ENCODE measurements around the gene HCN1.

The HCN1 gene

DNA sequence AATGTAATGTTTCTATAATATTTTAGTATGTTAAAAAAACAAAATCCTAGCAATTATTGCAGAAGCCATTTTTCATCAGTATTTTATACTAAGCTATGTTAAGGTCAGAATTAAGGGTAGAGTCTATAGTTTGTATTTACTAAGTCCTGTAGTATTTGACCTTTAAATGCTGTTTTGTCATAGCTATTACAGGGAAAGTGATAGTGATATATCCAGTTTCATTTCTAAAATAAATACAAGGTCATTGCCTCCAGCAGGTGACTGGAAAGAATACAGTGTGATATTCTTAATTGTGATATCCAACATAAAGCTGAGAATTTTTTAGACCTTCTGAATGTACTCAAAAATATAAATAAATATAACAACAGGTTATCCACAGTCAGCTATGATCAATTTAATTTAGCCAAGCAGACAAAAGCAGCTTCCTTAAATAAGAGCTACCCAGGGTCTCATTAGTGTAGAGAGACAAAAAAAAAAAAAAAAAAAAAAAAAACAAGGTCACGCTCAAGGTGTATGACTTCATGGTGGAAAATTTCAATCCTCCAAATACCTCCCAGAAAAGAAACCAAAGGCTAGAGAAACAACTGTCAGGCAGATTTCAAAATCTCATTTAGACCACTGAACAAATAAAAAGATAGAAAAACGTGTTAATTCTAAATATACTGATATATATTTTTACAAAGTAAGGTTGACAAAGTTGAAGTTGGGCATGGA lies 278.7 kb downstream of the HCN1 start:
- TF ChIP-seq, protein P1, sequence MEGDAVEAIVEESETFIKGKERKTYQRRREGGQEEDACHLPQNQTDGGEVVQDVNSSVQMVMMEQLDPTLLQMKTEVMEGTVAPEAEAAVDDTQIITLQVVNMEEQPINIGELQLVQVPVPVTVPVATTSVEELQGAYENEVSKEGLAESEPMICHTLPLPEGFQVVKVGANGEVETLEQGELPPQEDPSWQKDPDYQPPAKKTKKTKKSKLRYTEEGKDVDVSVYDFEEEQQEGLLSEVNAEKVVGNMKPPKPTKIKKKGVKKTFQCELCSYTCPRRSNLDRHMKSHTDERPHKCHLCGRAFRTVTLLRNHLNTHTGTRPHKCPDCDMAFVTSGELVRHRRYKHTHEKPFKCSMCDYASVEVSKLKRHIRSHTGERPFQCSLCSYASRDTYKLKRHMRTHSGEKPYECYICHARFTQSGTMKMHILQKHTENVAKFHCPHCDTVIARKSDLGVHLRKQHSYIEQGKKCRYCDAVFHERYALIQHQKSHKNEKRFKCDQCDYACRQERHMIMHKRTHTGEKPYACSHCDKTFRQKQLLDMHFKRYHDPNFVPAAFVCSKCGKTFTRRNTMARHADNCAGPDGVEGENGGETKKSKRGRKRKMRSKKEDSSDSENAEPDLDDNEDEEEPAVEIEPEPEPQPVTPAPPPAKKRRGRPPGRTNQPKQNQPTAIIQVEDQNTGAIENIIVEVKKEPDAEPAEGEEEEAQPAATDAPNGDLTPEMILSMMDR (IDR thresholded peaks at IDR 0.05), result no peak
- Histone ChIP-seq H3K27me3 (no peaks in the 10 kb centered on the region), H3K27ac (no peak overlapping the region), H3K4me3 (ENCODE audit: low read depth in 1 of 2, low read length in 1 of 2) (no peak overlapping the region), H3K36me3 (no peaks in the 10 kb centered on the region), H3K9me3 (no peaks in the 10 kb centered on the region), H3K4me1 (ENCODE audit: control insufficient read depth in 1 of 2, insufficient read depth in 1 of 2, low read depth in 1 of 2, low read length in 1 of 2) (no peaks in the 10 kb centered on the region)

DNA sequence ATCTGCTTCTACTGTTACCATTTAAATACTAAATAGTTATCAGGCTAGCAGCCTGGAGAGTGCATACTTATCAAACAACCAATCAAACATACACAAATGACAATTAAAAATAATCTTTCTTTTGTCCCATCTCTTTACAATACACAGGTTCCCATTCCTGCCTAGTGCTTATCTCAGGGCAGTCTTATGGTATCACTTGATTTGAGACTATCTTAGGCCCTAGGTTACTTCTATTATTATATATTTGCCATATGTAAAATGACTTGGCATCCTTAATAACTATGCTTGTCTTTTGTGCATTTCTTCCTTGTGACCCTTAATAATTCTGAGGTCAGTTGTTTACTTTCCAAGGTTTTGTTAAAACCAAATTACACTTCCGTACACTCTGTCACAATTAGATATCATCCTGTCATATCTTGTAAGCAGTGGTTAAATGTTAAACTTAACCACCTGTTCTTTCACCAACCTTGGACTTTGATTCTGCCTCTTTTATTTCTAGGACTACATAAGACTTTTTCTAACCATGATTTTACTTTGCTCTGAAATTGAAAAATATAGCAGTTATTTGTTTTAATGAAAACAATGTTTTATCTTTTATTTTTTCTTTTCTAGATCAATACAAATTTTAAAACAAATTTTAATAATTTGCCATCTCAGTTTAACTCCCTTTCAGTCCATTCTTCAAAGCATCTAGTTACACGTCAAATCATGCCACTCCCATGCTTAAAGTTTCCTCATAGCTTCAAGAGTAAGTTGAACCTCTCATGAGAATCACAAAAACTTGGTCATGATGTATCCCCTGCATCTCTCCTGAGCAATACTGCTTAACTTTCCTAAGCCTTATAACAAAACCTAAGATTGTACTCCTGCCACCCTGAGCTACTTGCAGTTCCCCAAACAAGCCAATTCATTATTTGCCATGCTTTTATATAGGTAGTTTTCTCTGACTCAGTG lies 281.3 kb downstream of the HCN1 start:
- Histone ChIP-seq H3K27me3 (no peaks in the 10 kb centered on the region), H3K4me1 (ENCODE audit: control insufficient read depth in 1 of 2, insufficient read depth in 1 of 2, low read depth in 1 of 2, low read length in 1 of 2) (no peaks in the 10 kb centered on the region), H3K36me3 (no peaks in the 10 kb centered on the region), H3K9me3 (no peaks in the 10 kb centered on the region), H3K27ac (no peak overlapping the region), H3K4me3 (ENCODE audit: low read depth in 1 of 2, low read length in 1 of 2) (no peak overlapping the region)
- TF ChIP-seq, protein P1 (IDR thresholded peaks at IDR 0.05), result no peak

DNA sequence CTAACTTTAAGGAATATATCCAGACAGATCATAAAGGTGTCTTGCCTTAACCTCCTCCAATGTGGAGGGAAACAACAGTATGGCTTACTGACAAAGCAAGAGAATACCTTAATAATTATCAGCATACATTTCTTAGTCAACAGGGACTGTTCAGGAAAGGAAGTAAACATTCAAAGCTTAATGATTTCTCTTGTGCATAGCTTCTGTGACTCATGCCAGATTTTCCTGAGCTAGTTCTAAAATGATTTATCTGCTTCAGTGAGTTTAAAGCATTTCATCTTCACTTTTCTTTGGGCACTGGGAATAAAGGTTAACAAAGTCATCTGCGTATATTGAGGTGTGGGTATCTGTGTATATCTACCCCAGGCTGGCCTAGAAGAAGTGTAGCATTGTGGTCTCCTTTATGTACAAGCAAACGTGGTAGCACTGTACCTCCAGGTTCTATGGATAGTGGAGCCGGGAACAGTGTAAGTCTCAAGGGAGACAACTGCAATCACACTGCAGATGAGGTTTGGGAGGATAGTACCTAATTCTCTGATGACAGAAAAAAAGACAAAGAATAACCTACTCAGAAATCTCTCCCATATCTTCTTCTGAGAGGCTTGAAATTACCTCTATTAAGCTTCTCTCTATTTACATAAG lies 284.1 kb downstream of the HCN1 start:
- Histone ChIP-seq H3K4me1 (ENCODE audit: control insufficient read depth in 1 of 2, insufficient read depth in 1 of 2, low read depth in 1 of 2, low read length in 1 of 2) (no peaks in the 10 kb centered on the region), H3K27me3 (no peaks in the 10 kb centered on the region), H3K4me3 (ENCODE audit: low read depth in 1 of 2, low read length in 1 of 2) (no peak overlapping the region), H3K27ac (no peak overlapping the region), H3K36me3 (no peaks in the 10 kb centered on the region), H3K9me3 (no peaks in the 10 kb centered on the region)
- TF ChIP-seq, protein P1 (IDR thresholded peaks at IDR 0.05), result no peak

DNA sequence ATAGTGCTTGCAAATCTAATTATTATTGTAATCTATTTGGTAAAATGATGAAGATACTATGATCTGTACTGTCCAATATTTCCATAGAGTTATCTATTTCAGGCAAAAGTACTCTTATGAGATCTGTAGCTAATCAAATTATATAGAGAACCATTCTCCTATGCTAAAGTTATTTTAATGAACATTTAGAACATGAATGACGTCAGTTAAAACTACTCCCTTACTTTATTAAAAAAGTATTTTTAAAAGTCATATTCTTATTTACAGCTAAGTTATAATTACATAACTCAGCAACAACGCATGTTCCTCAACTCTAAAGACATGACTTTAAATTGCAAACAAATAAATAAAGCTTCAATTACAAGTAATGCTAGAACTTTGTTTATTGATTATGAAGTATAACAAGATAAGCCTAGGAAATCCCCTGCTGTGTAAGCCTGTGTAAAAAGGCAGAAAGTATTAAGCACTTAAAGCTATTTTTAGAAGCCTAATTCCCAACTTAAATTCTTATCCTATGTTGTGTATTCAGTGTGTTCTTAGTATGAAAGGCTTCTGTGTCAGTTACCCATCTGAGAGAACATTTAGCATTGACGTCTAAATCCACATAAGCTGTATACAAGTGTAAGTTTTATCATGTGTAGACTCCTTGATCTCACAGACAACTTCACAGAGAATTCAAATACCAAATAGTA lies 285.7 kb downstream of the HCN1 start:
- no peaks in the 10 kb centered on the region for H3K36me3 ChIP-seq
- TF ChIP-seq, protein P1 (IDR thresholded peaks at IDR 0.05), result no peak
- H3K27ac ChIP-seq, result no peak overlapping the region
- no peaks in the 10 kb centered on the region for H3K4me1 ChIP-seq (ENCODE audit: control insufficient read depth in 1 of 2, insufficient read depth in 1 of 2, low read depth in 1 of 2, low read length in 1 of 2)
- H3K9me3 ChIP-seq, result no peaks in the 10 kb centered on the region
- H3K27me3 ChIP-seq, result no peaks in the 10 kb centered on the region
- H3K4me3 ChIP-seq (ENCODE audit: low read depth in 1 of 2, low read length in 1 of 2), result no peak overlapping the region

DNA sequence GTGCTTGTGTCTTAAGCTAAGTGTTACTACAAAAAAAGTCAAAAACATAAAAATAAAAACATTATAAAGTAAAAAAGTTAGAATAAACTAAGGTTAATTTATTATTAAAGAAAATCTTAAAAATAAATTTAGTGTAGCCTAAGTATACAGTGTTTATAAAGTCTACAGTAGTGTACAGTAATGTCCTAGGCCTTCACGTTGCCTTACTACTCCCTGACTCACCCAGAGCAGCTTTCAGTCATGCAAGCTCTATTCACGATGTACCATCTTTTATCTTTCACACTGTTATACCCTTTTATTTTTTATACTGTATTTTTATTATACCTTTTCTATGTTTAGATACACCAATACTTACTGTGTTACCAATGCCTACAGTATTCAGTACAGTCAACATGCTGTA lies 288.1 kb downstream of the HCN1 start:
- TF ChIP-seq, protein P1 (IDR thresholded peaks at IDR 0.05), result no peak
- H3K27ac ChIP-seq, result no peak overlapping the region
- no peak overlapping the region for H3K4me3 ChIP-seq (ENCODE audit: low read depth in 1 of 2, low read length in 1 of 2)
- no peaks in the 10 kb centered on the region for H3K36me3 ChIP-seq
- no peaks in the 10 kb centered on the region for H3K27me3 ChIP-seq
- H3K4me1 ChIP-seq (ENCODE audit: control insufficient read depth in 1 of 2, insufficient read depth in 1 of 2, low read depth in 1 of 2, low read length in 1 of 2), result no peaks in the 10 kb centered on the region
- no peaks in the 10 kb centered on the region for H3K9me3 ChIP-seq
